Sigmoid colon (tissue), 4 donors: Measurements from ENCODE around the gene GNB4.

Experiments
- CTCF ChIP-seq, 4 experiments: fragments of 450-650 bp in 3 of 4; fragments of 200-600 bp in 1 of 4; IDR thresholded peaks; one replicate each; pipeline ENCODE4 v1.5.1; 2016 to 2019; ENCODE audit warnings: antibody characterized with exemption in 4 of 4, mild to moderate bottlenecking in 3 of 4, moderate library complexity in 2 of 4
- EP300 ChIP-seq, 4 donors: sonication (generic); formaldehyde crosslinking; IDR thresholded peaks; one replicate each; pipeline ENCODE4 v1.6.1; 2017; ENCODE audit warnings: antibody characterized with exemption in 4 of 4
- POLR2A ChIP-seq, 2 donors: fragments of 450-650 bp; IDR thresholded peaks; one replicate each; pipeline ENCODE4 v1.6.1; 2016; ENCODE audit warnings: antibody characterized with exemption in 2 of 2, mild to moderate bottlenecking in 2 of 2, moderate library complexity in 2 of 2
- POLR2AphosphoS5 ChIP-seq, 4 donors: sonication (generic); formaldehyde crosslinking; IDR thresholded peaks; one replicate each; pipeline ENCODE4 v1.6.1; 2017; ENCODE audit warnings: antibody characterized with exemption in 4 of 4

GRCh38 chr3:179410331-179410730 lies 40.9 kb downstream of the GNB4 start:
- TF ChIP-seq POLR2AphosphoS5 (IDR thresholded peaks at IDR 0.05), result no peak
- no peak for TF ChIP-seq POLR2A (IDR thresholded peaks at IDR 0.05)
- TF ChIP-seq CTCF (IDR thresholded peaks at IDR 0.05), result no peak
- no peak for TF ChIP-seq EP300 (IDR thresholded peaks at IDR 0.05)
